T1000 (cell line): ENCODE data around the gene TRIM28.
"Not testable (repeated sequence)": the region's sequence is repeated elsewhere in the genome, so short reads cannot be mapped to it uniquely, and the experiment has no call there.

ENCODE experiments used
- DNase-seq: peaks from one replicate; lab custom pipeline; 2025; ENCODE audit warnings: mixed read lengths; lab: John Stamatoyannopoulos, UW

The TRIM28 gene

GRCh38 chr19:58561373-58562121 is 17.7 kb downstream of the TRIM28 start:
- DNase-seq, result no peak

GRCh38 chr19:58562122-58563033 is 18.5 kb downstream of the TRIM28 start:
- no peak for DNase-seq

- DNase-seq, result no peak
Measured at GRCh38 chr19:58563034-58563573, 19.2 kb downstream of the TRIM28 start.

GRCh38 chr19:58563823-58564222 is 20.0 kb downstream of the TRIM28 start:
- DNase-seq, result no peak

GRCh38 chr19:58566989-58567388 is 23.1 kb downstream of the TRIM28 start:
- no peak for DNase-seq

GRCh38 chr19:58568453-58569130 is 24.7 kb downstream of the TRIM28 start:
- DNase-seq, result no peak

- DNase-seq, result no peak
Measured at GRCh38 chr19:58569191-58569942, 25.5 kb downstream of the TRIM28 start.

- DNase-seq, result no peak
Measured at GRCh38 chr19:58569943-58570670, 26.2 kb downstream of the TRIM28 start.

- DNase-seq, result no peak
Measured at GRCh38 chr19:58570770-58571574, 27.1 kb downstream of the TRIM28 start.

- DNase-seq, result no peak
Measured at GRCh38 chr19:58571575-58571947, 27.7 kb downstream of the TRIM28 start.

- DNase-seq, result no peak
Measured at GRCh38 chr19:58572026-58572817, 28.4 kb downstream of the TRIM28 start.

GRCh38 chr19:58572818-58573657 is 29.2 kb downstream of the TRIM28 start, which contains the start of gene MZF1:
TSS of gene MZF1 (minus strand) at chr19:58573335. CDS start at chr19:58571389, 1,946 bp downstream.
- DNase-seq, result no peak

- no peak for DNase-seq
Measured at GRCh38 chr19:58573658-58574164, 29.8 kb downstream of the TRIM28 start.

- no peak for DNase-seq
Measured at GRCh38 chr19:58575183-58576041, 31.5 kb downstream of the TRIM28 start.

GRCh38 chr19:58577581-58577980 is 33.7 kb downstream of the TRIM28 start:
- DNase-seq, result not testable (repeated sequence)

- DNase-seq, result no peak
Measured at GRCh38 chr19:58578012-58578925, 34.4 kb downstream of the TRIM28 start.
